SH-SY5Y (cell line): ENCODE data around the gene PMP22.

Source experiments
- GATA2 ChIP-seq: IDR thresholded peaks from 2 replicates; pipeline ENCODE4 v1.6.1; 2011; ENCODE audit warnings: mild to moderate bottlenecking, low read depth, low read length
- GATA3 ChIP-seq: IDR thresholded peaks from 2 replicates; pipeline ENCODE4 v1.6.1; 2011; ENCODE audit warnings: low read depth, mild to moderate bottlenecking, low read length, moderate library complexity

DNA sequence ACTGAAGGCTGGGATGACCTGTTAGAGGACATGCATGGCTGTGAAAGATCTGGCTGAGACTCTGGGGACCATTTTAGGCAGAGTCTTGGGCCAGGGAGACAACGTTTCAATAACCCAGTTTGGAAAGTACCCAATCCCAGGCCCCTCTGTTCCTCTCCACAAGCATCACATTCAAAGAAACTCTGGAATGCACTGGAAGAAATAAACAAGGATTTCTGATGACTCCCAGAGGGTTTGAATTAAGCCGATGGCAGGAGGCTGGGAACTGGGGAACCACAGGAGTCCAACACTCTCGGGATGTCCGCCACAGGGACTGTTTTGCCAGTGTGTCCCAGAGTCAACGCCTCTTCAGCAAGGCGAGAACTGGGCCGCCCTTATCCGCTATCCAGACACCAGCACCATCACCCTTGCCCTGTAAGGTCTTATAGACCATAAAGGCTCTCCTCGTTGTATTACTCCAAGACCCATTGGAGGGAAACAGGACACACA lies 3.3 kb downstream of the PMP22 start:
- no peak for TF ChIP-seq GATA3
- no peak for TF ChIP-seq GATA2
